IMR-90 (cell line): ENCODE measurements around the gene HLA-DQA1. TPM values are rescaled to one million over a fixed set of nuclear protein-coding genes. Genes with fewer than 3 reads are reported as not detected.

ENCODE experiments used
- ATAC-seq: fragments of 200-7000 bp; cut with Tn5 transposase; 2 replicates; pipeline ENCODE4 v1.9.1; 2020; ENCODE audit warnings: low read depth, mild to moderate bottlenecking, moderate library complexity
- BruUV-seq: library from RNA; stranded (reverse); fragments of 400-500 nt; replicated peaks from 2 replicates; lab custom pipeline; 2021; lab: Mats Ljungman, UMichigan
- CTCF ChIA-PET: fragments of 300-600 bp; formaldehyde crosslinking; extraction: SDS; loops from one replicate; lab custom pipeline; 2021; ENCODE audit warnings: antibody characterized with exemption; lab: Yijun Ruan, JAX
- POLR2A ChIA-PET: fragments of 300-600 bp; sonication (Branson Sonifier 250); formaldehyde crosslinking; loops from one replicate; lab custom pipeline; 2022; ENCODE audit warnings: antibody characterized with exemption; ENCODE audit not compliant: unreplicated experiment; lab: Charles Lee
- DNase-seq: peaks from one replicate; pipeline ENCODE4 v3.0.0; 2013
- H2AFZ ChIP-seq: replicated peaks from 2 replicates; pipeline ENCODE3; 2013; ENCODE audit warnings: low read length, mild to moderate bottlenecking; ENCODE audit not compliant: poor library complexity
- H2AK5ac ChIP-seq: 2 replicates; pipeline ENCODE4 v1.6.1; 2013; ENCODE audit warnings: low read depth, low read length, inconsistent platforms
- H2AK9ac ChIP-seq: replicated peaks from 2 replicates; pipeline ENCODE3; 2013; ENCODE audit warnings: mild to moderate bottlenecking, low read depth, low read length, moderate library complexity; ENCODE audit not compliant: poor library complexity
- H2BK120ac ChIP-seq: 2 replicates; pipeline ENCODE4 v1.6.1; 2013; ENCODE audit warnings: low read depth, low read length, inconsistent platforms
- H2BK15ac ChIP-seq: 3 replicates; pipeline ENCODE4 v1.6.1; 2013; ENCODE audit warnings: low read depth, low read length, inconsistent platforms
- H2BK20ac ChIP-seq: 2 replicates; pipeline ENCODE4 v1.6.1; 2013; ENCODE audit warnings: low read depth, mild to moderate bottlenecking, inconsistent platforms, low read length, moderate library complexity
- H2BK5ac ChIP-seq: 2 replicates; pipeline ENCODE4 v1.6.1; 2013; ENCODE audit warnings: mild to moderate bottlenecking, low read depth, low read length, inconsistent platforms; ENCODE audit not compliant: poor library complexity, severe bottlenecking
- H3K14ac ChIP-seq: replicated peaks from 2 replicates; pipeline ENCODE4 v1.6.1; 2013; ENCODE audit warnings: low read depth, low read length, inconsistent platforms
- H3K18ac ChIP-seq: 2 replicates; pipeline ENCODE4 v1.6.1; 2013; ENCODE audit warnings: low read depth, low read length, control low read depth
- H3K23ac ChIP-seq: 2 replicates; pipeline ENCODE4 v1.6.1; 2013; ENCODE audit warnings: low read depth, low read length, inconsistent platforms
- H3K27ac ChIP-seq: 2 replicates; pipeline ENCODE4 v1.5.1; 2013; ENCODE audit warnings: mild to moderate bottlenecking, control low read depth, low read length; ENCODE audit not compliant: insufficient read depth
- H3K27me3 ChIP-seq: 2 replicates; pipeline ENCODE4 v1.6.1; 2013; ENCODE audit warnings: low read length; ENCODE audit not compliant: control insufficient read depth, insufficient read depth
- H3K36me3 ChIP-seq: 2 replicates; pipeline ENCODE4 v1.6.1; 2013; ENCODE audit warnings: low read length, mixed read lengths; ENCODE audit not compliant: control insufficient read depth, insufficient read depth
- H3K4ac ChIP-seq: 2 replicates; pipeline ENCODE4 v1.6.1; 2013; ENCODE audit warnings: low read depth, low read length, inconsistent platforms
- H3K4me1 ChIP-seq: 2 replicates; pipeline ENCODE4 v1.6.1; 2013; ENCODE audit warnings: low read length, mixed read lengths; ENCODE audit not compliant: control insufficient read depth, insufficient read depth
- H3K4me2 ChIP-seq: 2 replicates; pipeline ENCODE4 v1.6.1; 2013; ENCODE audit warnings: low read depth, mild to moderate bottlenecking, control low read depth, low read length, moderate library complexity
- H3K4me3 ChIP-seq: 2 replicates; pipeline ENCODE4 v1.5.1; 2013; ENCODE audit warnings: low read depth, mild to moderate bottlenecking, control low read depth, low read length, moderate library complexity; ENCODE audit not compliant: insufficient read depth
- H3K56ac ChIP-seq: 2 replicates; pipeline ENCODE4 v1.6.1; 2013; ENCODE audit warnings: low read length, inconsistent platforms; ENCODE audit not compliant: insufficient read depth; ENCODE audit errors: extremely low read depth
- H3K79me1 ChIP-seq, 2 experiments: 2 replicates each; pipeline ENCODE4 v1.6.1; 2013; ENCODE audit warnings: low read length in 2 of 2, inconsistent platforms in 1 of 2, low read depth in 1 of 2
- H3K9ac ChIP-seq: 2 replicates; pipeline ENCODE4 v1.6.1; 2013; ENCODE audit warnings: low read depth, low read length, control low read depth
- H3K9me1 ChIP-seq: 2 replicates; pipeline ENCODE4 v1.6.1; 2013; ENCODE audit warnings: low read length, inconsistent platforms; ENCODE audit not compliant: insufficient read depth
- H3K9me3 ChIP-seq: 2 replicates; pipeline ENCODE4 v1.6.1; 2013; ENCODE audit warnings: low read length; ENCODE audit not compliant: control insufficient read depth, insufficient read depth
- H4K20me1 ChIP-seq: 2 replicates; pipeline ENCODE4 v1.6.1; 2013; ENCODE audit warnings: low read length, inconsistent platforms; ENCODE audit not compliant: insufficient read depth
- H4K5ac ChIP-seq: 2 replicates; pipeline ENCODE4 v1.6.1; 2013; ENCODE audit warnings: mild to moderate bottlenecking, low read depth, low read length, control low read depth
- H4K8ac ChIP-seq, 2 experiments: 2 replicates each; pipeline ENCODE4 v1.6.1; 2013; ENCODE audit warnings: low read depth in 2 of 2, low read length in 2 of 2, control low read depth in 1 of 2, inconsistent platforms in 1 of 2
- H4K91ac ChIP-seq: 2 replicates; pipeline ENCODE4 v1.6.1; 2013; ENCODE audit warnings: low read depth, low read length, inconsistent platforms; ENCODE audit not compliant: insufficient read depth
- CHD1 ChIP-seq: IDR thresholded peaks from 2 replicates; pipeline ENCODE4 v1.6.1; 2012; ENCODE audit warnings: low read depth, low read length, improper control_type of control experiment
- CTCF ChIP-seq: conservative IDR thresholded peaks from 2 replicates; pipeline ENCODE4 v1.5.1; 2012; ENCODE audit warnings: mild to moderate bottlenecking, low read depth, low read length, improper control_type of control experiment
- ELK1 ChIP-seq: fragments of 150-350 bp; IDR thresholded peaks from 2 replicates; pipeline ENCODE4 v1.6.1; 2016; ENCODE audit warnings: low read depth, mild to moderate bottlenecking, low read length, moderate library complexity, borderline replicate concordance
- FOS ChIP-seq: fragments of 150-350 bp; IDR thresholded peaks from 2 replicates; pipeline ENCODE4 v1.6.1; 2016; ENCODE audit warnings: low read depth, low read length
- NFE2L2 ChIP-seq: fragments of 150-350 bp; IDR thresholded peaks from 2 replicates; pipeline ENCODE4 v1.6.1; 2016; ENCODE audit warnings: low read depth, mild to moderate bottlenecking, low read length
- RCOR1 ChIP-seq: IDR thresholded peaks from 2 replicates; pipeline ENCODE4 v1.6.1; 2012; ENCODE audit warnings: mild to moderate bottlenecking, low read length, improper control_type of control experiment; ENCODE audit not compliant: insufficient replicate concordance
- RFX5 ChIP-seq: IDR thresholded peaks from 2 replicates; pipeline ENCODE4 v1.8.0; 2012; ENCODE audit warnings: low read depth, mild to moderate bottlenecking, low read length, moderate library complexity
- WGBS, 2 experiments: methylation state at CpG; one replicate each; pipeline versions ENCODE4 v1.1.5 to v1.1.7; 2013; ENCODE audit warnings: missing lambda C conversion rate in 2 of 2; ENCODE audit not compliant: insufficient read length in 1 of 2; ENCODE audit errors: extremely low coverage in 2 of 2; 5-methylcytosine and 5-hydroxymethylcytosine counted together
- dilution Hi-C: fragments of 300-500 bp; cut with HindIII; formaldehyde crosslinking; loops from one replicate; pipeline ENCODE4 v1.14.3; 2018; ENCODE audit warnings: low sequenced_read_pairs; ENCODE audit not compliant: unreplicated experiment
- in situ Hi-C: fragments of 300-500 bp; cut with MboI; formaldehyde crosslinking; loops from 3 replicates; pipeline ENCODE4 v1.14.3; 2019; ENCODE audit warnings: low sequenced_read_pairs, inconsistent platforms, mixed read lengths
- intact Hi-C: fragments of 100-400 bp; cut with micrococcal nuclease; formaldehyde crosslinking; loops from 2 replicates; pipeline ENCODE4 v1.10.0; 2022
- polyA plus RNA-seq, 3 experiments: library from polyadenylated mRNA; depleted of rRNA; stranded (reverse); fragments of >200 nt; gene quantifications; 2 replicates each; pipeline ENCODE4 v1.2.3, GENCODE V29; 2012; ENCODE audit warnings: low replicate concordance in 1 of 3
- total RNA-seq: library from RNA; depleted of rRNA; stranded (reverse); fragments of >200 nt; gene quantifications from 2 replicates; pipeline ENCODE4 v1.2.3, GENCODE V29; 2012

Gene HLA-DQA1
- total and polyA plus RNA-seq, 2 of the 4 experiments (the other 2 are of a cell fraction), result not detected

GRCh38 chr6:32609391-32609730 is 27.8 kb upstream of the HLA-DQA1 start:
- no peaks in the 10 kb centered on the region for H3K27me3 ChIP-seq
- H3K4me1 ChIP-seq, result no peaks in the 10 kb centered on the region
- intact Hi-C loops (no loop called here), dilution Hi-C loops (no loop called here), in situ Hi-C loops (no loop called here)
- H3K18ac ChIP-seq, result no peak overlapping the region
- no peak overlapping the region for H2AK9ac ChIP-seq
- no peak overlapping the region for H2BK20ac ChIP-seq
- DNase-seq, result no peak
- H3K9me3 ChIP-seq, result no peaks in the 10 kb centered on the region
- no peak overlapping the region for H3K4me3 ChIP-seq
- CTCF ChIA-PET, result no interaction called here
- H4K8ac ChIP-seq, result no peak overlapping the region
- no peak overlapping the region for H3K9ac ChIP-seq
- H3K56ac ChIP-seq, result no peak overlapping the region
- no peaks in the 10 kb centered on the region for H3K36me3 ChIP-seq
- H3K4ac ChIP-seq, result no peak overlapping the region
- no peak overlapping the region for H2BK5ac ChIP-seq
- no peak overlapping the region for H3K23ac ChIP-seq
- no peak overlapping the region for H2BK120ac ChIP-seq
- no peak overlapping the region for H3K27ac ChIP-seq
- ATAC-seq, result no peak
- POLR2A ChIA-PET, result no interaction called here
- H4K91ac ChIP-seq, result no peak overlapping the region
- no peaks in the 10 kb centered on the region for H4K20me1 ChIP-seq
- TF ChIP-seq RCOR1 (no peak), RFX5 (no peak), CTCF (no peak), NFE2L2 (no peak), CHD1 (no peak), ELK1 (no peak), FOS (no peak)
- no peak overlapping the region for H4K5ac ChIP-seq
- 100% methylated on average over 3 of the region's 3 CpGs; no CpG with 5 or more reads in 1 of the 2 experiments for WGBS, 2 experiments
- no peak overlapping the region for H2AK5ac ChIP-seq
- BruUV-seq, result no TSS peak
- no peak overlapping the region for H3K4me2 ChIP-seq
- no peak overlapping the region for H2AFZ ChIP-seq
- H3K14ac ChIP-seq, result no peak overlapping the region
- H3K79me1 ChIP-seq, result no peaks in the 10 kb centered on the region
- no peaks in the 10 kb centered on the region for H3K9me1 ChIP-seq
- H2BK15ac ChIP-seq, result no peak overlapping the region
